SK-N-MC (cell line): ENCODE measurements around the gene SLAMF6.

Source experiments
- EZH2 ChIP-seq: fragments of 200-600 bp; sonication (generic); IDR thresholded peaks from one replicate; pipeline ENCODE4 v1.6.1; 2017; ENCODE audit warnings: antibody characterized with exemption
- POLR2AphosphoS5 ChIP-seq: IDR thresholded peaks from 2 replicates; pipeline ENCODE4 v1.6.1; 2012; ENCODE audit warnings: mild to moderate bottlenecking, low read depth, low read length, borderline replicate concordance

DNA sequence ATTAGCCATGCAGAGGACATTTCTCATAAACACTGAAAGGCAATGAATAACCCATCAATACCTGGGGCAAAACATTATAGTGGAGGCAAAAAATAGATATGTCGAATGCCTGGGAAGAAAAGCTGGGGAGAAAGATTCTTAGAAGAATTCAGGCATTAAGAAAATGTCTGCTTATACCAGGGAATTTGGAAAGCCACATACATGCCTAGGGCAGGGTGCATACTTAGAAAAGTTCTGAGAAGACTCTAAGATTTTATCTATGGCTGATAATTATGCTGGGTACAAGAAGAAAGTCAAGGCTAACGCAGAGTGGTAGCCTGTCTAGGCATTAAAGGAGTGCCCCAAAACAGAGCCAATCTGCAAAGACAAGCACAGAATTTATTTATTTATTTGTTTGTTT is 18.4 kb downstream of the SLAMF6 start:
- TF ChIP-seq EZH2 = no peak
- no peak for TF ChIP-seq POLR2AphosphoS5
